HG03565 (cell line): ENCODE data around the gene RERE.

Source experiments
- ATAC-seq: cut with Tn5 transposase; IDR thresholded peaks from one replicate; pipeline ENCODE4 v1.9.1; 2021; ENCODE audit warnings: mild to moderate bottlenecking, moderate library complexity; ENCODE audit not compliant: unreplicated experiment

The RERE gene

DNA sequence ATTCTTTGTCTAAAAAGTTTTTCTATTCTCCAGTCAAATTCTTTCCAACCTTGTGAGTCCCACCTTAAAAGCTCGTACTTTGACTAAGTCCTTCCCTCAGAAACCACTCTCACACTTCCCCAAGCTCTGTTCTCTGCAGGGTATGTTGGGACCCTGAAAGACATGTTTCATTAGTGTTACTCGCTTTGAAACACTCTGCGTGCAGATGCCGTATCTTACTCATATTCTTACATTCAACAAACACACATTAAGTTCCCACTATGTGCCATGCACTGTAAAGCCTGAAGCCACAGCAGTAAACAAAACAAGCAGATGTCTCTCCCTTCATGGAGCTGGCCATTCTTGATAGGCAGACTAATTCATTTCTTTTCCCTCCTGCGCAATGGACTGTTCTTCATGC lies 229.7 kb downstream of the RERE start:
- ATAC-seq: no peak

GRCh38 chr1:8586438-8586837 lies 231.0 kb downstream of the RERE start:
- ATAC-seq: no peak

DNA sequence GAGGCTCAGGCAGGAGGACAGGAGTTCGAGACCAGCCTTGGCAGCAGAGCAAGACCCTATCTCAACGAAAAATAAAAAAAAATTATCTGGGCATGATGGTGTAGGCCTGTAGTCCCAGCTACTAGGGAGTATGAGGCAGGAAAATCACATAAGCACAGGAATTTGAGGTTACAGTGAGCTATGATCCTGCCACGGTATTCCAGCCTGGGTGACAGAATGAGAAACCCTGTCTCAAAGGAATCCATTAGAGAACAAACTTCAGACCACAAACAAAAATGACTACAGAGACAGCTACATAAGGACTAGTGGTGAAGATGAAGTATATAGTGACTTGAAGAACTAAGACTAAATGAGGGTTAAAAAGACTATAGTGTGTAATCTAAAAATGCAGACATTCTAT lies 233.1 kb downstream of the RERE start:
- ATAC-seq: no peak

DNA sequence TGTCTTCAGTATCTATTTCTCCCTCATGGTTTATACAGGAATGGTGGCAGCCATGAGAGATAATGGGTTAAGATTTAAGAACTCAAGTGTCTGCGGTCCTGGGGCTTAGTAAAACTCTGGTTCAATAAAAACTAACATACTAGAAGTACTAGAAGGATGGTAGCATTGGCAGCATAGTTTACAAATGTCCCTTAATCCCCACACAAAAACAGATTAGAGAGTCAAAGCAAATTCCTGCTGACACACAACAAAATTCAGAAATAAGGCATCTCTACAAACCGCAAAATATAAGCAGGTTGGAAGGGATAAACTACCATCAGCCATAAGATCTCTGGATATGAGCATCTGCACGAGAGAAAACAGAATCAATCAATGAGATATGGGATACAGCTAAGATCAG lies 234.4 kb downstream of the RERE start:
- no peak for ATAC-seq

- no peak for ATAC-seq
Observed at GRCh38 chr1:8580566-8580965, 236.9 kb downstream of the RERE start.

DNA sequence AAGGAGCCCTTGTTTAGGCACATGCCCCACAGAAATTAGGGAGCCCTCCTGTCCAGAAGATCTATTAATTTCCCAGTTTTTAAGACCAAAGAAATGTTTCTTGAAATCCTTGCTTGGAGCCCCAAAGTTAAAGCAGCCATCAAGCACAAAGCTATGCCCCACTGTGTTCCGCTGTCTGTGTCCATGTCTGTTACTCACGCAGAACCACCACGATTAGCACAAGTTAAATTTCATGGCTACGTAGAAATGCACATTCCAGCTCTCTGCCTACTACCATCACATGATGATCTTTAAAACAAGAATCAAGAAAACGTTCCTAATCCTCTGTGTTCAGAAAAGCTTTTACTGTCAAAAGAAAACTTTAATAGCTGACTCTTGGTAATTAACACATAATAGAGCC lies 238.5 kb downstream of the RERE start:
- no peak for ATAC-seq

DNA sequence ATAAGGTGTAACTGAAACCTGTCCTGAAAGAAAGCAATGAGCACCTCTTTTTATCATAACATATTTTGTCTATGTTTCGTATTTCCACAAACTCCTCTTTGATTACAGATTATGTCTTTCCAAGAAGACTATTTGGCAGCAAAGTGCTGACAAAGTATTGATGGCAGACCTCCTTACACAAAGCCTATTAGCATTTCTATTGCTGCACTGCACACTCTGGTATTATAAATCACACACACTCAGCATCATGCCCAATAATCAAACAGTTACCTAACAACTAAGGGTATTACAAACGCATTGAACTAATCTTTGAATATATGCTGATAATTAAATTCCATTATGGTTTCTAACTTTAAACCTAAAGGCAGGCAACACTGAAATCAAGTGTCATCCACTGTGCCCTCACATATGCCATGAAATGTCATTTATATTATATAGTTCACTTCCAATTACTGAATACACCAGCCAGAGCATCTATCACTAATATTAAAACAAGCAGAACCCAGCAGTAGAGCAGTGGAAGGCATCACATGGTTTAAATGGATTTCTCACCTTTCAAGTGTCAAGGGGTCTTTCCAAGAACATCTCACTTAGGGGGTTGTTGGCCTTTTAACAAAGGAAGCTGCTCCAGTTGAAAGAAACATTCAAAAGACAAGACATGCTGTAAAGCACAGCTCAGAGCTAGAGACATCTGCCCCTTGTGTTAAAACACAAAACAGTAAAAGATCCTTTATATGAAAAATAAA lies 239.1 kb downstream of the RERE start:
- no peak for ATAC-seq

GRCh38 chr1:8574985-8575384 lies 242.5 kb downstream of the RERE start:
- no peak for ATAC-seq

- no peak for ATAC-seq
Observed at GRCh38 chr1:8572106-8572505, 245.3 kb downstream of the RERE start.

GRCh38 chr1:8571200-8571984 lies 246.0 kb downstream of the RERE start:
- no peak for ATAC-seq

GRCh38 chr1:8570465-8570864 lies 247.0 kb downstream of the RERE start:
- ATAC-seq: no peak

DNA sequence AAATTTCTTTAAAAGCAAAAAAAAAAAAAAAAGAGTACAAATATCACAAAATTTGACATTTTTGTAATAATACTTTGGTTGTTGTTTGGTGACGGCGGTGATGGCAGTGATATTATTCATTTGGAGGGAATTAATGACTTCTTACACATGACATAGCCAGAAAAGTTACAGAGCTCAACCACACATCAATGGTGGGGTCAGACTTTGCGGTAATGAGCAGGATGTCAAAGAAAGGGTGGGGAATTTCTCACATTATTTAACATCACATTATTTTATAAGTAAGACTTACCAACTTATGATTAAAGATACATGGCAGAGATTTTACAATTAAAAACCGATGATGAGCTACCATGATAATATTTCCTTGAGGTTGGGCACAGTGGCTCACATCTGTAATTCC lies 248.2 kb downstream of the RERE start:
- ATAC-seq: no peak

DNA sequence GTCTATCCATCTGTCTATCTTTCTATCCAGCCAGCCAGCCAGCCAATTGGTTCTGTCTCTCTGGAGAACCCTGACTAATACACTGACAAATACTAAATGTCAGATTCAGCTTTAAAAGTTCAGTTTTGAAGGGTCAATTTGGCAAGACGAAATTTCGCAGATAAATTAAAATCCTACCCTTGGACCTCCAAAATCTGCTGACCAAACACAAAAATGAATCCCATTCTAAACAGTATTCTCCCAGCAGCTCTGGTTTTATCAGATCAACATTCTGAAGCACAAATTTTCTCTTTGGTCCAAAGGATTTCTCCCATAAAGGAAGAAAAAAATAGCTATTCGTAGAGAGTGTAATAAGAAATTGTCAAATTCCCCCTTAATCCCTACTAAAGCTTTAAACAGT lies 248.6 kb downstream of the RERE start:
- ATAC-seq: no peak

DNA sequence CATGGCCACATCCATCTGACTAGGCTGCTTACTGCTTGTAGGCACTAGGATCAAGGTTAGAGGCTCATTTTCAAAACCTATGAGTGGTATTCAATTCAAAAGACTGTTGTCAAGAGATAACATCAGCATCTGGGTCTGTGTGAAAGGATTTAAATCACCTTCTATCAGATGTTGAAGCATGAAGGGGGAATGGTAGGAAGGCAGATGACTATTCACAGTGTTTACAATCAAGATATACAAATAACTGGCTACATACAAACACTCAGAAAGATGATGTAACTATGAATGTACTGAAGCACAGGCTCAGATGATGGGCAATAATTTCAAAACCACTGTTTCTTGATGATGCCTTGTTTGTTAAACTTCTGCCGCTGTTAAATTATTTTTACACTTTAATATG lies 250.3 kb downstream of the RERE start:
- no peak for ATAC-seq

DNA sequence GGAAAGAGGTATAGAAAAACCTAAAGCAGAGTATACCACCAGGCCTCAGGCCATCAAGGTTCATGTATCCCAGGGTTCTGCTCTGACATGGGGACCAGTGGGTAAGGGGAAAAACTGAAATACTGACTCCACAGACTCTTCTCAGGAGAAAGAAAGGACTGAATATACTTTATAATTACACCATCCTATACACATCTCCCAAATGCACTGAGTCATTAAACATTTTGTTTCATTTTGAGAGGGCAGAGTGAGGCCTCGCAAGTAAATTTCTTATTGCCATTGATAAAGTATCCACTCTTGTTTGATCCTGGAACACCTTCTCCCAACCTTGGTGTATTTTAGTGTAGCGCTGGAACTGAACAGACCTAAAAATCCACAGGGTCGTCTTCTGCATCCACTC lies 251.6 kb downstream of the RERE start:
- no peak for ATAC-seq

GRCh38 chr1:8563944-8564537 lies 253.4 kb downstream of the RERE start:
- no peak for ATAC-seq

DNA sequence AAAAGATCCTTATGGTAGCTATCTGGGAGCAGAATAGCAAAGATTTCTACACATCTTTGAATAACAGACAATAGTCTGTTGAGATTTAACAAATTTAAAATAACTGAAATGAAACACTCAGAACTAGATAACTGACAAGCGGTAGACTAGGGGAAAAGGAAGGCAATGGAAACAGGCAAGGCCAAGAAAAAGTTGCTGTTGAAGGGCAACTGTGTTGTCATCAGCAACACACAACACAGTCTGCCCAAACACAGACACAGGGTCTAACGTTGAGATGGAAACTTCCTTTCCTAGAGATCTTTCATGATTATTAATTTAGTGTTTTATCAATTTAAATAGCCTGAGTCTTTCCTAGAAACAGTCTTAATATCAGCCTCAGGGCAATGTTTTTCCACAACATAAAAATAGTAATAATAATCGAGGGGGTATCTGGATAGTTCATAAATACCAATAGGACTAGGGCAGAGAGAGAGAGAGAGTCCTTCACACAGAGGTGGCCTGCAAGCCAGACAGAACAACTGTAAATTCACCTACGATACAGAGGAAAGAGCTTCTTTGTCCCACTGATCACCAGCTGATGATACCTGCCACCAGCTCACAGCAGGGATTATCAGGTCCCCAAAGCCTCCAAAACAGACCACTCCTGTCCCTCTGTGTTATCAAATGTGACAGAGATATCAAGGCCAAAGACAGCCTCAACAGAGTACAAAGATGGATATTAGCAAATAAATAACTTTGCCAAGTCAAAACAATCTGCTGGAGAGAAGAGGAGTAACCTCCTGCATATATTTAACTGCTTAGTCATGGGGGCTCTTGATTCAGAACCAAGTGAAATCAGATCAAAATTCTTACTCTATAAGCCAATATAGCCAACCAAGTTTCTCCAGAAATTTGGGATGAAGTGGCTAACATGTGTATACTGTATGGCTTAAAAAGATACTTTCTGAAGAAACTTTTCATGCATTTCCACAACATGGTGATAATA lies 254.3 kb downstream of the RERE start:
- ATAC-seq: no peak

- ATAC-seq: no peak
Observed at GRCh38 chr1:8562222-8562621, 255.2 kb downstream of the RERE start.

- ATAC-seq: no peak
Observed at GRCh38 chr1:8560611-8561544, 256.6 kb downstream of the RERE start.

DNA sequence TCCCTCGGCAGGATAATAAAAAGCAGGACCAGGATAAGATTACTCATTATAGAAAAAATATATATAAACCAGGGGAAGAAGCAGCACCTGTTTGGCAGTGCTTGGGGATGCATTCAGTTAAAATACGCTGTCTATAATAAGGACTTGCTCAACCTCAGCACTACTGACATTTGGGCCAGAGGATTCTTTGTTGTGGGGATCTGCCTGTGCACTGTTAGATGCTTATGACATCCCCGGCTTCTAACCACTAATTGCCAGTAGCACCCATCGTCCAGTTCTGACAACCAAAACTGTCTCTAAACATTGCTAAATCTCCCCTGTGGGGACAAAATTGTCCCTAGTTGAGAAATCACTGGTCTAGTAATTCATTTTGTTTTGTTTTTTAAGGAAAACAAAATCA lies 257.4 kb downstream of the RERE start:
- no peak for ATAC-seq
